ENCODE data around the gene FAM13A. TPM values are rescaled to one million over a fixed set of nuclear protein-coding genes. Genes with fewer than 3 reads are reported as not detected.
A peak's percentile ranks its signal among the peaks of the same experiment; 100 is the strongest.

Gene FAM13A
- total and polyA plus RNA-seq, 9 of the 15 experiments (the other 6 are each of a cell fraction or from before 2014, with no cell fraction given): 11.3 to 23.3 (median 14.7) TPM

GRCh38 chr4:88957570-88957969 is 99.4 kb downstream of the FAM13A start (continued):
- no peak for TF ChIP-seq UBTF (IDR thresholded peaks at IDR 0.05; ENCODE audit: borderline replicate concordance in 1 of 2, low read depth in 2 of 2, low read length in 2 of 2)
- TF ChIP-seq NR2C2 (CRISPR knock-in tag; IDR thresholded peaks at IDR 0.05): no peak
- peak; percentile 51; the same call in 1 of the 2 replicates for TF ChIP-seq NR2C2 (tag; IDR thresholded peaks at IDR 0.05)
- no peak for TF ChIP-seq IRF1 (CRISPR knock-in tag; IDR thresholded peaks at IDR 0.05; ENCODE audit: borderline replicate concordance)
- TF ChIP-seq ZBTB11 (CRISPR knock-in tag; IDR thresholded peaks at IDR 0.05): no peak
- TF ChIP-seq MGA (IDR thresholded peaks at IDR 0.05): no peak

All from K562 (cell line).